HepG2 (cell line): Measurements from ENCODE around the gene CSNK1D. TPM values are rescaled to one million over a fixed set of nuclear protein-coding genes. Genes with fewer than 3 reads are reported as not detected.

Source experiments
- AGO2 ChIP-seq: fragments of 200-400 bp; formaldehyde crosslinking; optimal IDR thresholded peaks from 2 replicates; pipeline ENCODE3; 2017; ENCODE audit warnings: mild to moderate bottlenecking, low read depth, low read length, moderate library complexity
- POGK ChIP-seq: sonication (generic); formaldehyde crosslinking; conservative IDR thresholded peaks from 2 replicates; pipeline ENCODE4 v1.8.0; 2022; ENCODE audit warnings: mild to moderate bottlenecking, moderate library complexity, missing genetic modification reagents
- ZBTB40 ChIP-seq, 2 experiments: fragments of 450-650 bp in 1 of 2; sonication (generic) in 1 of 2; formaldehyde crosslinking in 1 of 2; IDR thresholded peaks; 2 replicates each; pipeline versions ENCODE4 v1.6.1 to v1.8.0; 2016 to 2022; ENCODE audit warnings: antibody characterized with exemption in 1 of 2, mild to moderate bottlenecking in 1 of 2, missing genetic modification reagents in 1 of 2
- ZNF770 ChIP-seq: sonication (generic); formaldehyde crosslinking; IDR thresholded peaks from 2 replicates; pipeline ENCODE4 v1.5.0; 2020; ENCODE audit warnings: mild to moderate bottlenecking, missing genetic modification reagents
- polyA plus RNA-seq, 8 experiments: library from polyadenylated mRNA; depleted of rRNA in 3 of 8; stranded (reverse) in 7 of 8; unstranded in 1 of 8; fragments of >200 nt; fragmentation: Illumina TruSeq in 4 of 8; extraction: Trizol in 4 of 8; gene quantifications; 2 replicates each; pipeline versions ENCODE4 v1.2.1 to v1.2.3, GENCODE V29; 2011 to 2016; ENCODE audit warnings: low read depth in 4 of 8, missing spikeins in 1 of 8, mixed read lengths in 1 of 8; ENCODE audit not compliant: insufficient read depth in 1 of 8
- total RNA-seq, 5 experiments: library from RNA; depleted of rRNA; stranded (reverse); fragments of >200 nt; fragmentation: Illumina TruSeq; extraction: Trizol; gene quantifications; 2 replicates each; pipeline ENCODE4 v1.2.3, GENCODE V29; 2016; ENCODE audit warnings: low read depth in 1 of 5

Gene CSNK1D
- total and polyA plus RNA-seq, 2 of the 13 experiments (the other 11 are each of a cell fraction or from before 2014, with no cell fraction given), result 31.5 to 128 TPM

GRCh38 chr17:82238472-82239201 is 34.9 kb downstream of the CSNK1D start (continued):
- TF ChIP-seq ZNF770 (CRISPR knock-in tag) (no peak), AGO2 (peak; percentile 80), POGK (no peak), ZBTB40 (IDR thresholded peaks at IDR 0.05) (no peak), ZBTB40 (CRISPR knock-in tag; IDR thresholded peaks at IDR 0.05) (no peak)
